ENCODE results near the gene IGF1R.

Gene IGF1R

DNA sequence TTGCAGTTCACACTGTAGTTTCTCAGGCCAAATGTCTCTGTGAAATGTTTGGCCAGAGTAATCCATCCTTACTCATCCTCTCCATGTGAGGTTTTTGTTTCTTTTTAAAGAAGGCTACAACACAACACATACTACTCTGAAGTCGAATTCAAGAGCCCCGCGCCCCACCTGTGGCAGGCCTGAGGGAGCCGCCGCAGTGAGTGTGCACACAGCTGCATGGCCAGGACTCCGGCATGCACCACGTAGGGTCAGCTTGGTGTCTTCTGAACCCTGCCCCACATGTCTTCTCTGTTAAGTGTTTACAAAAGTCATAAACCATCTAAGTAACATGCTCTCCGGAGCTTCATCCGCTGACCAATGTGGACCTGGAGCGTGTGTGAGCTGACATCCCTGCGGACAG is 300.6 kb downstream of the IGF1R start:
- H3K4me3 ChIP-seq (ENCODE audit: low read depth, low read length): no peak overlapping the region
- TF ChIP-seq, protein P1, sequence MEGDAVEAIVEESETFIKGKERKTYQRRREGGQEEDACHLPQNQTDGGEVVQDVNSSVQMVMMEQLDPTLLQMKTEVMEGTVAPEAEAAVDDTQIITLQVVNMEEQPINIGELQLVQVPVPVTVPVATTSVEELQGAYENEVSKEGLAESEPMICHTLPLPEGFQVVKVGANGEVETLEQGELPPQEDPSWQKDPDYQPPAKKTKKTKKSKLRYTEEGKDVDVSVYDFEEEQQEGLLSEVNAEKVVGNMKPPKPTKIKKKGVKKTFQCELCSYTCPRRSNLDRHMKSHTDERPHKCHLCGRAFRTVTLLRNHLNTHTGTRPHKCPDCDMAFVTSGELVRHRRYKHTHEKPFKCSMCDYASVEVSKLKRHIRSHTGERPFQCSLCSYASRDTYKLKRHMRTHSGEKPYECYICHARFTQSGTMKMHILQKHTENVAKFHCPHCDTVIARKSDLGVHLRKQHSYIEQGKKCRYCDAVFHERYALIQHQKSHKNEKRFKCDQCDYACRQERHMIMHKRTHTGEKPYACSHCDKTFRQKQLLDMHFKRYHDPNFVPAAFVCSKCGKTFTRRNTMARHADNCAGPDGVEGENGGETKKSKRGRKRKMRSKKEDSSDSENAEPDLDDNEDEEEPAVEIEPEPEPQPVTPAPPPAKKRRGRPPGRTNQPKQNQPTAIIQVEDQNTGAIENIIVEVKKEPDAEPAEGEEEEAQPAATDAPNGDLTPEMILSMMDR (IDR thresholded peaks at IDR 0.05; ENCODE audit: borderline replicate concordance, insufficient read depth, low read depth, low read length): no peak

DNA sequence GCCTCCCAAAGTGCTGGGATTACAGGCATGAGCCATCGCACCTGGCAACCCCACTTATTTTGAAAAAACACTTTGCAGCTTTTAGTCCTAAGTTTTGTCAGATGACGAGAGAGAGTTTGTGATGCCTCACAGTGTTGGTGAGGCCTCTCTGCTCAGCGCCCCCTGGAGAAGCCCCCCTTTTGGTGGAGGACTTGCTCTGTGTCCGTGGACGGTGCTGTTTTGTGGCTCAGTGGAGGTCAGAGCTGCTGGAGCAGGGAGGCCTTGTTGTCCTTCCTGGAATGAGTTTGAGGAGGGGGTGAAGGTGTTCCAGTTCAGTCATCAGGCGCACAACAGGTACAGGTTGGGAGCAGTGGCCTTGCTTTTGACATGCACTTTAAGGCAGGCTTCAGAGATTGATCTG is 301.3 kb downstream of the IGF1R start:
- TF ChIP-seq, protein P1 (IDR thresholded peaks at IDR 0.05; ENCODE audit: borderline replicate concordance, insufficient read depth, low read depth, low read length): no peak
- no peak overlapping the region for H3K4me3 ChIP-seq (ENCODE audit: low read depth, low read length)

DNA sequence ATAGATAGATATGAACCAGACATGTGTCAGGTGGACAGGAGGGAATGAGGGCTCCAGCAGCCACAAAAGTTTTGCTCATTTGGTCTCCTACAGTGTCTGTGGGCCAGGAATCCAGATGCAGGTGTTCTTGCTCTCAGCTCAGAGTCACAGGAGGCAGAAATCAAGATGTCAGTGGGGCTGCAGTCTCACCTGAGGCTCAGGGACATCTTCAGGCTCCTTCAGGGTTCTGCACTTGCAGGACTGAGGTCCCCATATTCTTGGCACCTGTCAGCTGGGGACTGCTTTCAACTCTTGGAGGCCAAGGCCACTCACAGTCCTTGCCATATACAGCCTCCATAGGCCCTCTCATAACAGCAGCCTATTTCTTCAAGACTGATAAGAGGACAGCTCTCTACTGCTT is 301.9 kb downstream of the IGF1R start:
- no peak overlapping the region for H3K4me3 ChIP-seq (ENCODE audit: low read depth, low read length)

DNA sequence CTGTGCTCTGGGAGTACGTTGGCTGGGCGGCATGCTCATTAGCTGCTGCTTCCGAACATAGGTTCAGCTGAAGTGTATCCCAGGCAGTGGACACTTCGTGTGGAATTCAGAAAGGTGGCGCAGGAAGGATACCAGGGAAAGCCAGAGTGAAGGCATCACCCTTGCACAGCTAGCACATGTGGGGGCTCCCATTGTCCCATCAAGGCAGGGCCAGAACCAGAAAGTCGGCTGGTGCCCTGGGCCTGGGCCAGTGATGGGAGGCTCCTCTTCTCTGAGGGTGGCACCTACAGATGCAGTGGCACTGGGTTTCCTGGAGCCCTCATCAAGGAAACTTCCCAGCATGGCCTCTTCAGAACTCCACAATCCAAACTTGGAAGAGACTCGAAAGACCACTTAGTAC is 302.7 kb downstream of the IGF1R start:
- H3K4me3 ChIP-seq (ENCODE audit: low read depth, low read length): no peak overlapping the region
- TF ChIP-seq, protein P1 (IDR thresholded peaks at IDR 0.05; ENCODE audit: borderline replicate concordance, insufficient read depth, low read depth, low read length): no peak

More for the DNA sequence above, 301.9 kb downstream of the IGF1R start:
- TF ChIP-seq, protein P1 (IDR thresholded peaks at IDR 0.05; ENCODE audit: borderline replicate concordance, insufficient read depth, low read depth, low read length): no peak

DNA sequence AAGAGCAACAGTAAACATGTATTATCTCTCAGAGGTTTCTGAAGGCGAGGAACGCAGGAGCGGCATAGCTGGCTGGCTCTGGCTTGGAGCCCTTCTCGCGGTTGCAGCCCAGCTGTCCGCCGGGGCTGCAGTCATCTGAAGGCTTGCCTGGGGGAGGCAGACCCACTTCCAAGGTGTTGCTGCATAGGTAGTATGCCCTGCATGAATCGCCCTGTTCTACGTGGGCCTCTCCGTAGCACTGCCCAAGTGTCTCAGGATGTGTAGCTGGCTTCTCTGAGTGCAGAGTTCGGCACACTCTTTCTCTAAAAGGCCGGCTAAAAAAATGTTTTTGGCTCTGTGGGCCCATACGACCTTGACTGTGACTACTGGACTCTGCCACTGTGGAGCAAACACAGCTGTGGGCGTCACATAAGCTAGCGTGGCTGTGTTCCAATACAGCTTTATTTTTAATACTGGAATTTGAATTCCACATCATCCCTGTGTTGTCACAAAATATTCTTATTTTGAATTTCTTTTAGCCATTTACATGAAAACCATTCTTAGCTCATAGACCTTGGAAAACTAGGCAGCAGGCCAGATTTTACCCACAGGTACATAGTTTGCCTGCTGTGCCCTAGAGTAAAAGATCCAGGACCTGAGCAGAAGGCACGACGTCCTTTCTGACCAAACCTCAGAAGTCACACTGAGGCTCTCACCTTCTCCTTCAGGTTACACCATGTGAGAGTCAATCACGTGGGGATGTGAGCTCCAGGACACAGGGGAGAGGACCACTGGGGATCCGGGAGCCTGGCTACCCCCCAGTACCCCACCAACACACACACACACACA is 303.4 kb downstream of the IGF1R start:
- H3K4me3 ChIP-seq (ENCODE audit: low read depth, low read length): no peak overlapping the region
- TF ChIP-seq, protein P1 (IDR thresholded peaks at IDR 0.05; ENCODE audit: borderline replicate concordance, insufficient read depth, low read depth, low read length): no peak

DNA sequence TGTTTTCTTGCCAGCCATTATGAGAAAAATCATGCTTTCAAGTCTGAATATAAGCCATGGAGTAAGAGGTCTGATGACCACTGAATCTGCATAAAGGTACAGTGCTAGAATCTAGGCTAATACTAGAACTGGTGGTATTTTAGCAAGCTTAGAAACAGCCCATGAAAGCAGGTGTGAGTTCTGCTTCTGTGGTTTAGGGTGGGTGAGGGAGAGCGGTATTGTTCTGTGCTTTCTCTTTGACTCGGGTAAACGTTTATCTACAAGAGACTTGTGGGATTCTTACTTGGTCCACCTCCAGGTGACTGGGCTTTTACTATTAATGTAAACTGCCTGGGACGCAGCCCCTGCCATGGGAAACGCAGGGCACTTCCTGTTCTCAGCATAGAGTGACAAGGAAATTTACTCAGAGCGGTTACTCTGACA is 304.1 kb downstream of the IGF1R start:
- TF ChIP-seq, protein P1 (IDR thresholded peaks at IDR 0.05; ENCODE audit: borderline replicate concordance, insufficient read depth, low read depth, low read length): no peak

More for the DNA sequence above, 304.1 kb downstream of the IGF1R start:
- H3K4me3 ChIP-seq (ENCODE audit: low read depth, low read length): no peak overlapping the region
